ENCODE results near the gene WDR70. TPM values are rescaled to one million over a fixed set of nuclear protein-coding genes. Genes with fewer than 3 reads are reported as not detected.

The WDR70 gene
- polyA plus RNA-seq, 1 of the 3 experiments (the other 2 are of a cell fraction): 14.2 TPM

GRCh38 chr5:37571985-37572384 is 192.9 kb downstream of the WDR70 start:
- DNase-seq: no peak
- CTCF ChIA-PET: no interaction called here
- Histone ChIP-seq H4K20me1 (ENCODE audit: insufficient read depth) (no peaks in the 10 kb centered on the region), H3F3A (replicated peaks; ENCODE audit: insufficient read depth) (no peaks in the 10 kb centered on the region), H3K36me3 (replicated peaks in 1 of 2; ENCODE audit: control insufficient read depth in 1 of 2, insufficient read depth in 2 of 2, low read length in 1 of 2) (no peaks in the 10 kb centered on the region), H3K9ac (no peak overlapping the region), H3K4me2 (no peak overlapping the region), H3K4me1 (ENCODE audit: control insufficient read depth in 1 of 2, insufficient read depth in 2 of 2, low read depth in 1 of 2, low read length in 1 of 2) (peaks cover 0 to 13% of the 10 kb centered on the region in 2 experiments; a peak in 1 of 4 replicates), H3K9me2 (no peaks in the 10 kb centered on the region), H3K9me3 (no peaks in the 10 kb centered on the region), H3K27me3 (ENCODE audit: insufficient read depth) (no peaks in the 10 kb centered on the region), H2AFZ (ENCODE audit: low read depth) (no peak overlapping the region), H3K79me2 (ENCODE audit: insufficient read depth) (no peaks in the 10 kb centered on the region), H3K4me3 (ENCODE audit: low read depth in 2 of 2, low read length in 1 of 2) (no peak overlapping the region), H3K27ac (ENCODE audit: low read depth in 2 of 2, low read length in 1 of 2) (no peak overlapping the region)
- TF ChIP-seq MXI1 (IDR thresholded peaks at IDR 0.05; ENCODE audit: low read depth, low read length): no peak
- WGBS (ENCODE audit: low lambda C conversion rate): 77% methylated on average over 2 of the region's 2 CpGs
- POLR2A ChIA-PET: no interaction called here

DNA sequence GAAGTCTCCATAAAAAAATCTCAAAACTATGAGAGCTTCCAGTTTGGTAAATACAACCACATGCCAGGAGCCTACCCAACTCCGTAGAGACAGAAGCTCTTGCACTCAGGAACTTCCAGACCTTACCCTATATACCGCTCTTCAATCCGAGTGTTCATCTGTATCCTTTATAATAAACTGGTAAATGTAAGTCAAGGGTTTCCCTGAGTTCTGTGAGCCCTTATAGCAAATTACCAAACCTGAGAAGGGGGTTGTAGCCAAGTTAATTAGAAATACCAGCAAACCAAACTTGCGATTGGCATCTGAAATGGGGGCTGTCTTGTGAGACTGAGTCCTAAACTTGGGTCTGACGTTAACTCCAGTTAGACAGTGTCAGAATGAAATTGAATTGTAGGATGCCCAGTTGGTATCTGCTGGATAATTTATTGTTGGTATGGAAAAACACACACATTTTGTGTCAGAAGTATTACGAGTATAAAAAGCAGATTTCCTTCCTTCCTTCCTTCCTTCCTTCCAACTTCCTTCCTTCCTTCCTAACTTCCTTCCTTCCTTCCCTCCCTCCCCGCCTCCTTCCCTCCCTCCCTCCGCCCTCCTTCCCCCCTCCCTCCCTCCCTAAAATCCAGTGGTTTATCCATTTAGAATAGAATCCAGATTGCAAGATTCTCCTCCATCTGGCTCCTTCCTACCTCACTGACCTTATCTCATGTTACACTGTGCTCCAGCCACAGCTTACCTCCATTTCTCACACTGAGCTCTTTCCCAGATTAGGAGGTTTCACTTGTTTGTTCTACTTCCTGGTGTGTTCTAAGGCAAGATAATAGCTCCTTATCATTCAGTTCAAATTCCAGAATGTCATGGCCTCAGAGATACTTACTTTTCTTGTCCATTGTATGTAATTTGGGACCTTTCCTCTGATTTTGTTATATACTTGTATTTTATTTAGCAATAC is 196.7 kb downstream of the WDR70 start:
- no peak for TF ChIP-seq YY1 (IDR thresholded peaks at IDR 0.05; ENCODE audit: low read depth)
- no peak for TF ChIP-seq POLR2AphosphoS5 (IDR thresholded peaks at IDR 0.05; ENCODE audit: low read depth, low read length)
- TF ChIP-seq RCOR1 (IDR thresholded peaks at IDR 0.05; ENCODE audit: low read length): no peak
- no peak for TF ChIP-seq RFX5 (IDR thresholded peaks at IDR 0.05; ENCODE audit: low read length)
- TF ChIP-seq EZH2phosphoT487 (IDR thresholded peaks at IDR 0.05; ENCODE audit: borderline replicate concordance, low read depth): no peak
- TF ChIP-seq MEF2A (IDR thresholded peaks at IDR 0.05; ENCODE audit: borderline replicate concordance, low read depth): no peak
- TF ChIP-seq, protein P1, sequence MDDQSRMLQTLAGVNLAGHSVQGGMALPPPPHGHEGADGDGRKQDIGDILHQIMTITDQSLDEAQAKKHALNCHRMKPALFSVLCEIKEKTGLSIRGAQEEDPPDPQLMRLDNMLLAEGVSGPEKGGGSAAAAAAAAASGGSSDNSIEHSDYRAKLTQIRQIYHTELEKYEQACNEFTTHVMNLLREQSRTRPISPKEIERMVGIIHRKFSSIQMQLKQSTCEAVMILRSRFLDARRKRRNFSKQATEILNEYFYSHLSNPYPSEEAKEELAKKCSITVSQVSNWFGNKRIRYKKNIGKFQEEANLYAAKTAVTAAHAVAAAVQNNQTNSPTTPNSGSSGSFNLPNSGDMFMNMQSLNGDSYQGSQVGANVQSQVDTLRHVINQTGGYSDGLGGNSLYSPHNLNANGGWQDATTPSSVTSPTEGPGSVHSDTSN (IDR thresholded peaks at IDR 0.05): no peak
- TF ChIP-seq, protein P2, sequence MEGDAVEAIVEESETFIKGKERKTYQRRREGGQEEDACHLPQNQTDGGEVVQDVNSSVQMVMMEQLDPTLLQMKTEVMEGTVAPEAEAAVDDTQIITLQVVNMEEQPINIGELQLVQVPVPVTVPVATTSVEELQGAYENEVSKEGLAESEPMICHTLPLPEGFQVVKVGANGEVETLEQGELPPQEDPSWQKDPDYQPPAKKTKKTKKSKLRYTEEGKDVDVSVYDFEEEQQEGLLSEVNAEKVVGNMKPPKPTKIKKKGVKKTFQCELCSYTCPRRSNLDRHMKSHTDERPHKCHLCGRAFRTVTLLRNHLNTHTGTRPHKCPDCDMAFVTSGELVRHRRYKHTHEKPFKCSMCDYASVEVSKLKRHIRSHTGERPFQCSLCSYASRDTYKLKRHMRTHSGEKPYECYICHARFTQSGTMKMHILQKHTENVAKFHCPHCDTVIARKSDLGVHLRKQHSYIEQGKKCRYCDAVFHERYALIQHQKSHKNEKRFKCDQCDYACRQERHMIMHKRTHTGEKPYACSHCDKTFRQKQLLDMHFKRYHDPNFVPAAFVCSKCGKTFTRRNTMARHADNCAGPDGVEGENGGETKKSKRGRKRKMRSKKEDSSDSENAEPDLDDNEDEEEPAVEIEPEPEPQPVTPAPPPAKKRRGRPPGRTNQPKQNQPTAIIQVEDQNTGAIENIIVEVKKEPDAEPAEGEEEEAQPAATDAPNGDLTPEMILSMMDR (IDR thresholded peaks at IDR 0.05): no peak
- no peak for TF ChIP-seq TEAD4 (IDR thresholded peaks at IDR 0.05; ENCODE audit: borderline replicate concordance, insufficient read depth)
- no peak overlapping the region for H3K4me3 ChIP-seq (ENCODE audit: low read depth in 2 of 2, low read length in 1 of 2)
- CTCF ChIA-PET: interaction anchor here (0.6 kb wide), 1 partner anchor 25 kb away, joined by 3 read pairs; no protein-coding TSS in a partner anchor

More for the DNA sequence above, 196.7 kb downstream of the WDR70 start:
- Histone ChIP-seq H3K27me3 (ENCODE audit: insufficient read depth) (no peaks in the 10 kb centered on the region), H3K4me2 (no peak overlapping the region), H3K9me3 (no peaks in the 10 kb centered on the region), H3K9me2 (0 out of 2 replicates have a peak, but pooled peaks cover 4% of the 10 kb centered on the region), H3K4me1 (ENCODE audit: control insufficient read depth in 1 of 2, insufficient read depth in 2 of 2, low read depth in 1 of 2, low read length in 1 of 2) (peaks cover 0 to 12% of the 10 kb centered on the region in 2 experiments; a peak in 1 of 4 replicates), H3F3A (replicated peaks; ENCODE audit: insufficient read depth) (no peaks in the 10 kb centered on the region), H3K9ac (no peak overlapping the region), H3K79me2 (ENCODE audit: insufficient read depth) (no peaks in the 10 kb centered on the region), H3K36me3 (replicated peaks in 1 of 2; ENCODE audit: control insufficient read depth in 1 of 2, insufficient read depth in 2 of 2, low read length in 1 of 2) (no peaks in the 10 kb centered on the region), H2AFZ (ENCODE audit: low read depth) (no peak overlapping the region), H3K27ac (ENCODE audit: low read depth in 2 of 2, low read length in 1 of 2) (no peak overlapping the region), H4K20me1 (ENCODE audit: insufficient read depth) (no peaks in the 10 kb centered on the region)
- POLR2A ChIA-PET: no interaction called here
- DNase-seq: no peak
- 93% methylated on average over 8 of the region's 8 CpGs for WGBS (ENCODE audit: low lambda C conversion rate)
